Testis (tissue), 3 donors: ENCODE results near the gene OPHN1. TPM values are rescaled to one million over a fixed set of nuclear protein-coding genes. Genes with fewer than 3 reads are reported as not detected.

Experiments used
- DNase-seq: peaks from one replicate; pipeline ENCODE4 v3.0.0-alpha.2; 2019
- H3K27ac ChIP-seq, 2 donors: fragments of 200-600 bp; sonication (generic); one replicate each; pipeline ENCODE4 v1.5.1; 2019
- H3K27me3 ChIP-seq: fragments of 200-600 bp; sonication (generic); one replicate; pipeline ENCODE4 v1.5.1; 2019
- H3K36me3 ChIP-seq: fragments of 200-600 bp; sonication (generic); one replicate; pipeline ENCODE4 v1.5.1; 2017; ENCODE audit warnings: low read depth; ENCODE audit errors: missing control alignments
- H3K4me1 ChIP-seq: fragments of 200-600 bp; sonication (generic); one replicate; pipeline ENCODE4 v1.5.1; 2019
- H3K4me3 ChIP-seq, 2 donors: fragments of 200-600 bp; sonication (generic); one replicate each; pipeline ENCODE4 v1.5.1; 2017 to 2019
- H3K9me3 ChIP-seq: fragments of 200-600 bp; sonication (generic); one replicate; pipeline ENCODE4 v1.5.1; 2017
- CTCF ChIP-seq, 3 experiments: fragments of 450-650 bp in 2 of 3; fragments of 200-600 bp in 1 of 3; sonication (generic) in 1 of 3; IDR thresholded peaks; one replicate each; pipeline ENCODE4 v1.5.1; 2016 to 2019; ENCODE audit warnings: antibody characterized with exemption in 3 of 3, mild to moderate bottlenecking in 2 of 3, moderate library complexity in 1 of 3
- POLR2A ChIP-seq: fragments of 450-650 bp; IDR thresholded peaks from one replicate; pipeline ENCODE4 v1.6.1; 2017; ENCODE audit warnings: antibody characterized with exemption, mild to moderate bottlenecking, moderate library complexity
- WGBS, 2 donors: methylation state at CpG; one replicate each; pipeline ENCODE4 v1.1.5; 2018; 5-methylcytosine and 5-hydroxymethylcytosine counted together
- intact Hi-C: fragments of 100-400 bp; cut with DNase I; formaldehyde crosslinking; loops from one replicate; pipeline ENCODE4 v1.15.1; 2023; ENCODE audit warnings: low total_unique reads
- polyA plus RNA-seq: library from polyadenylated mRNA; stranded (reverse); fragments of 350-450 nt; fragmentation: Illumina TruSeq; extraction: RNeasy Lipid Tissue Mini Kit (QIAGEN cat#74804); gene quantifications from one replicate; pipeline ENCODE4 v1.2.3, GENCODE V29; 2014; ENCODE audit warnings: low read depth, low replicate concordance; ENCODE audit not compliant: insufficient read depth
- total RNA-seq, 2 donors: library from RNA; depleted of rRNA; stranded (reverse); fragments of >200 nt; gene quantifications; one replicate each; pipeline ENCODE4 v1.2.3, GENCODE V29; 2016

Gene OPHN1
- total and polyA plus RNA-seq, 3 donors from 2014 or later: 2.3 to 5.7 (median 5.5) TPM

- Histone ChIP-seq H3K9me3 (no peaks in the 10 kb centered on the region), H3K36me3 (no peaks in the 10 kb centered on the region), H3K27ac (no peak overlapping the region), H3K4me1 (no peaks in the 10 kb centered on the region), H3K27me3 (no peaks in the 10 kb centered on the region), H3K4me3 (no peak overlapping the region)
- intact Hi-C loops: no loop called here
- TF ChIP-seq CTCF (IDR thresholded peaks at IDR 0.05): no peak
- no peak for TF ChIP-seq POLR2A
- no peak for DNase-seq
- WGBS, 2 donors: 88 to 96% methylated on average over 1 to 3 of the region's 3 CpGs
Measured at GRCh38 chrX:68413254-68413653, 20.0 kb downstream of the OPHN1 start.

GRCh38 chrX:68411729-68412128, 21.6 kb downstream of the OPHN1 start:
- Histone ChIP-seq H3K27ac (no peak overlapping the region), H3K27me3 (no peaks in the 10 kb centered on the region), H3K36me3 (no peaks in the 10 kb centered on the region), H3K4me3 (no peak overlapping the region), H3K9me3 (no peaks in the 10 kb centered on the region), H3K4me1 (no peaks in the 10 kb centered on the region)
- WGBS, 2 donors: 96 to 99% methylated on average over 3 of the region's 3 CpGs
- DNase-seq: no peak
- intact Hi-C loops: no loop called here
- TF ChIP-seq POLR2A (no peak), CTCF (IDR thresholded peaks at IDR 0.05) (no peak)

GRCh38 chrX:68409194-68409593, 24.1 kb downstream of the OPHN1 start:
- H3K4me3 ChIP-seq: no peak overlapping the region
- H3K36me3 ChIP-seq: no peaks in the 10 kb centered on the region
- no peaks in the 10 kb centered on the region for H3K4me1 ChIP-seq
- TF ChIP-seq CTCF (IDR thresholded peaks at IDR 0.05): no peak
- TF ChIP-seq POLR2A: no peak
- H3K9me3 ChIP-seq: no peaks in the 10 kb centered on the region
- no peak for DNase-seq
- H3K27me3 ChIP-seq: no peaks in the 10 kb centered on the region
- H3K27ac ChIP-seq: no peak overlapping the region
- WGBS, 2 donors: 67% methylated on average over 1 of the region's 1 CpG; no CpG with 5 or more reads in 1 of the 2 donors
- intact Hi-C loops: no loop called here

GRCh38 chrX:68403522-68403921, 29.8 kb downstream of the OPHN1 start:
- no peaks in the 10 kb centered on the region for H3K9me3 ChIP-seq
- no peaks in the 10 kb centered on the region for H3K27me3 ChIP-seq
- intact Hi-C loops: no loop called here
- H3K4me1 ChIP-seq: no peaks in the 10 kb centered on the region
- no peak for DNase-seq
- H3K36me3 ChIP-seq: no peaks in the 10 kb centered on the region
- no peak overlapping the region for H3K27ac ChIP-seq
- TF ChIP-seq POLR2A (no peak), CTCF (IDR thresholded peaks at IDR 0.05) (no peak)
- WGBS, 2 donors: 58 to 65% methylated on average over 4 to 6 of the region's 6 CpGs
- no peak overlapping the region for H3K4me3 ChIP-seq

GRCh38 chrX:68403038-68403437, 30.3 kb downstream of the OPHN1 start:
- H3K4me3 ChIP-seq: no peak overlapping the region
- intact Hi-C loops: no loop called here
- no peak overlapping the region for H3K27ac ChIP-seq
- H3K4me1 ChIP-seq: no peaks in the 10 kb centered on the region
- no peak for DNase-seq
- H3K9me3 ChIP-seq: no peaks in the 10 kb centered on the region
- TF ChIP-seq CTCF (IDR thresholded peaks at IDR 0.05) (no peak), POLR2A (no peak)
- H3K36me3 ChIP-seq: no peaks in the 10 kb centered on the region
- H3K27me3 ChIP-seq: no peaks in the 10 kb centered on the region
- WGBS, 2 donors: 64 to 66% methylated on average over 2 of the region's 2 CpGs
